Loucy (cell line): ENCODE measurements around the gene ZNF624.
"Not testable (repeated sequence)": the region's sequence is repeated elsewhere in the genome, so short reads cannot be mapped to it uniquely, and the experiment has no call there.

ENCODE experiments used
- H2AFZ ChIP-seq: fragments of 200-600 bp; sonication (generic); 2 replicates; pipeline ENCODE4 v1.6.0; 2016; ENCODE audit warnings: antibody characterized with exemption, mild to moderate bottlenecking, low read length, moderate library complexity
- H3F3A ChIP-seq: fragments of 200-600 bp; 2 replicates; pipeline ENCODE4 v1.6.0; 2016; ENCODE audit warnings: antibody characterized with exemption, low read depth, mild to moderate bottlenecking
- H3K27me3 ChIP-seq: fragments of 200-600 bp; sonication (generic); 2 replicates; pipeline ENCODE4 v1.6.1; 2014; ENCODE audit warnings: low read length, mild to moderate bottlenecking; ENCODE audit not compliant: insufficient read depth, poor library complexity, severe bottlenecking
- H3K36me3 ChIP-seq: fragments of 200-600 bp; sonication (generic); 2 replicates; pipeline ENCODE4 v1.6.1; 2016; ENCODE audit warnings: low read length; ENCODE audit not compliant: insufficient read depth
- H3K4me1 ChIP-seq: fragments of 200-600 bp; sonication (generic); 2 replicates; pipeline ENCODE4 v1.5.1; 2014; ENCODE audit warnings: low read length, mild to moderate bottlenecking; ENCODE audit not compliant: insufficient read depth, poor library complexity, severe bottlenecking
- H3K4me2 ChIP-seq: fragments of 200-600 bp; sonication (generic); 2 replicates; pipeline ENCODE4 v1.6.0; 2014; ENCODE audit warnings: antibody characterized with exemption, low read length, low read depth, mild to moderate bottlenecking; ENCODE audit not compliant: poor library complexity, severe bottlenecking
- H3K4me3 ChIP-seq: fragments of 200-600 bp; sonication (generic); 2 replicates; pipeline ENCODE4 v1.5.1; 2014; ENCODE audit warnings: low read length, mild to moderate bottlenecking, mixed read lengths; ENCODE audit not compliant: poor library complexity, severe bottlenecking
- H3K79me2 ChIP-seq: fragments of 200-600 bp; sonication (generic); 2 replicates; pipeline ENCODE4 v1.6.1; 2014; ENCODE audit warnings: low read length; ENCODE audit not compliant: insufficient read depth
- H3K9ac ChIP-seq: fragments of 200-600 bp; sonication (generic); 2 replicates; pipeline ENCODE4 v1.6.0; 2014; ENCODE audit warnings: mild to moderate bottlenecking, low read depth, low read length, moderate library complexity; ENCODE audit not compliant: poor library complexity, severe bottlenecking
- H3K9me2 ChIP-seq: fragments of 200-600 bp; sonication (generic); replicated peaks from 2 replicates; pipeline ENCODE4 v1.6.1; 2016; ENCODE audit warnings: low read depth, low read length, mixed read lengths
- H3K9me3 ChIP-seq: fragments of 200-600 bp; sonication (generic); 2 replicates; pipeline ENCODE4 v1.6.1; 2014; ENCODE audit warnings: mild to moderate bottlenecking, antibody characterized with exemption, low read length, low read depth; ENCODE audit not compliant: insufficient read depth
- H4K20me1 ChIP-seq: fragments of 200-600 bp; sonication (generic); 2 replicates; pipeline ENCODE4 v1.6.0; 2014; ENCODE audit warnings: antibody characterized with exemption, low read length, mild to moderate bottlenecking; ENCODE audit not compliant: insufficient read depth, poor library complexity, severe bottlenecking
- CTCF ChIP-seq: fragments of 200-600 bp; sonication (generic); conservative IDR thresholded peaks from 2 replicates; pipeline ENCODE4 v1.5.1; 2014; ENCODE audit warnings: mild to moderate bottlenecking, antibody characterized with exemption, low read length
- EZH2phosphoT487 ChIP-seq: fragments of 200-600 bp; IDR thresholded peaks from 2 replicates; pipeline ENCODE4 v1.6.1; 2018; ENCODE audit warnings: antibody characterized with exemption, mild to moderate bottlenecking, moderate library complexity, borderline replicate concordance

Gene ZNF624

DNA sequence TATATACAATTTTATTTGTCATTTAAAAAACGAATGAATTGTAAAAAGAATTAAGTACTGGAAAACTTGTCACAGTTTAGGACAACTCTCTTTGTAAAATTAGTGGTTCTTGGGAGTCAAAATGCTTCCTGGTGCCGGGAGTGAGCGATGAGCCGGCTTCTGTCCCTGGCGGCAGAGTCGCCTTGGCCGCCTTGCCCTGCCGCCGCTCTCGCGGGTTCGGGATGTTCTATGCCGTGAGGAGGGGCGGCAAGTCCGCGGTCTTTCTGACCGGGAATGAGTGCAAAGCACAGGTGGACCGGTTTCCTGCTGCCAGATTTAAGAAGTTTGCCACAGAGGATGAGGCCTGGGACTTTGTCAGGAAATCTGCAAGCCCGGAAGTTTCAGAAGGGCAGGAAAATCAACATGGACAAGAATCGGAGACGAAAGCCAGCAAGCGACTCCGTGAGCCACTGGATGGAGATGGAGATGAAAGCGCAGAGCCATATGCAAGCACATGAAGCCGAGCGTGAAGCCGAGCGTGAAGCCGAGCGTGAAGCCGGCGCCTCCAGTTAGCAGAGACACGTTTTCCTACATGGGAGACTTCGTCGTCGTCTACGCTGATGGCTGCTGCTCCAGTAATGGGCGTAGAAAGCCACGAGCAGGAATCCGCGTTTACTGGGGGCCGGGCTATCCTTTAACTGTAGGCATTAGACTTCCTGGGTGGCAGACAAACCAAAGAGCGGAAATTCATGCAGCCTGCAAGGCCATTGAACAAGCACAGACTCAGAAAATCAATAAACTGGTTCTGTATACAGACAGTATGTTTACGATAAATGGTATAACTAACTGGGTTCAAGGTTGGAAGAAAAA lies 29.9 kb upstream of the ZNF624 start:
- H3K36me3 ChIP-seq, H3K9me2 ChIP-seq, H3K4me3 ChIP-seq, H3K27me3 ChIP-seq, H3K9me3 ChIP-seq, H3K4me2 ChIP-seq, H3K4me1 ChIP-seq, H3F3A ChIP-seq, H2AFZ ChIP-seq, H4K20me1 ChIP-seq, H3K79me2 ChIP-seq, H3K9ac ChIP-seq: not testable (repeated sequence)

DNA sequence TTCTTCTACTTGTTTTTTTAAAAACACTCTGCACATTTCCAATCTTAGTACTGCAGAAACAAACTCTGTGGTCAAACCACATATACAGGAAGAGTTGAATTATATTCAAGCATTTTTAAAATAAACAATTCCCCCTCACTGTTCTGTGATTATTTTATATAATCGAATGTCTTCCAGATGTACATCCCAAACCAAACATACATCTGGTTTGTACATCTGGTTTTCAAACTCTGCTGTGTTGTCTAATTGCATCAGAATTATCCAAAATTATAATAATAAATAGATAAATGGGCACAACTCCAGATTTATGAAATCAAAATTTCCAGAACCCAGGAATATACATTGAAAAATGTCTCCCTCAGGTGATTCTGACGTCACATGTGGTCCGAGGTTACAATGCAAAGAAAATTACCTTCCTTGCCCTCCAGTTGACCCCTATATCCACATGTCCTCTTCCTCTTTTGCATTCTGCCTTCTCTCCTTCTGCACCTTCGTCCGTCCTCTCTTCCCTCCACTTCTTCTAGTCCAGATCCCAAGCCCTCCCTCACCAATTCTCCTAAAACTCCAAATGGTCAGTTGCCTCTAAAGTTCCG lies 23.1 kb upstream of the ZNF624 start:
- H3K4me1 ChIP-seq = no peaks in the 10 kb centered on the region
- no peaks in the 10 kb centered on the region for H4K20me1 ChIP-seq
- no peaks in the 10 kb centered on the region for H3K9me3 ChIP-seq
- no peaks in the 10 kb centered on the region for H3K9me2 ChIP-seq
- TF ChIP-seq CTCF = no peak
- TF ChIP-seq EZH2phosphoT487 = no peak
- H3F3A ChIP-seq = no peaks in the 10 kb centered on the region
- H3K4me3 ChIP-seq = no peak overlapping the region
- no peak overlapping the region for H3K9ac ChIP-seq
- no peaks in the 10 kb centered on the region for H3K27me3 ChIP-seq
- no peaks in the 10 kb centered on the region for H3K36me3 ChIP-seq
- no peak overlapping the region for H3K4me2 ChIP-seq
- no peak overlapping the region for H2AFZ ChIP-seq
- H3K79me2 ChIP-seq = no peaks in the 10 kb centered on the region

GRCh38 chr17:16666907-16667636 lies 13.4 kb upstream of the ZNF624 start:
- H3K9ac ChIP-seq, H3K4me3 ChIP-seq, H3F3A ChIP-seq, H2AFZ ChIP-seq, H3K36me3 ChIP-seq, H3K4me2 ChIP-seq, H3K27me3 ChIP-seq, H3K9me2 ChIP-seq, H3K9me3 ChIP-seq, H4K20me1 ChIP-seq, H3K79me2 ChIP-seq, H3K4me1 ChIP-seq: not testable (repeated sequence)

DNA sequence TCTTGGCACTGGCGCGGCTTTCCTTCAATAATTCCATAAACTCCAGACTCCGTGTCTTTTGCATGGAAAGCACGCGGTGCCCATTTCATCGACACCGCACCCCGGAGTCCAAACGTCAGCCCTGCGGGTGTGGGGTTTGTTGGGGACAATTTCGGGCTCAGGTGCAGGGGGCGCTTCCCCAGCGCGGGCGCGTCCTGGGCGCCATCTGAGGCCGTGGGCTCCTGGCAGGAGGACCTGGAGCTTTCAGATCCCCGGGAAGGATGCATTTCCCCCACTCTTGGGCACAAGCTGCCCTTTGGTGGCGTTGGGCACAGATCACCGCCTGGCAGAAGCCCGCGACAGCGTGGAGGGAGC lies 12.9 kb upstream of the ZNF624 start:
- H3F3A ChIP-seq, H3K9ac ChIP-seq, H3K4me3 ChIP-seq, H3K27me3 ChIP-seq, H3K9me2 ChIP-seq, H2AFZ ChIP-seq, H4K20me1 ChIP-seq, H3K36me3 ChIP-seq, H3K79me2 ChIP-seq, H3K4me1 ChIP-seq, H3K9me3 ChIP-seq, H3K4me2 ChIP-seq: not testable (repeated sequence)
